K562 (cell line): ENCODE data around the gene STIM1. TPM values are rescaled to one million over a fixed set of nuclear protein-coding genes. Genes with fewer than 3 reads are reported as not detected.

Source experiments
- ATAC-seq: fragments of 200-7000 bp; cut with Tn5 transposase; 3 replicates; pipeline ENCODE4 v1.9.1; 2020; ENCODE audit warnings: moderate library complexity
- BruUV-seq: library from RNA; stranded (reverse); fragments of 400-500 nt; replicated peaks from 2 replicates; lab custom pipeline; 2021; lab: Mats Ljungman, UMichigan
- CTCF ChIA-PET: fragments of 300-600 bp; formaldehyde crosslinking; extraction: SDS; loops from one replicate; lab custom pipeline; 2021; ENCODE audit warnings: low intra/inter-chr PET ratio; lab: Yijun Ruan, JAX
- POLR2A ChIA-PET: fragments of 300-600, 350-650 bp; sonication (Branson Sonifier 250); formaldehyde crosslinking; extraction: SDS; loops from one replicate; lab custom pipeline; 2021; ENCODE audit warnings: antibody characterized with exemption, inconsistent platforms; lab: Yijun Ruan, JAX
- DNase-seq, 4 experiments: peaks; one replicate each; pipeline versions ENCODE4 v3.0.0 to v3.0.0-alpha.2; 2011 to 2018; ENCODE audit warnings: low spot score in 3 of 4, mixed read lengths in 3 of 4; ENCODE audit errors: extremely low read depth in 1 of 4
- FAIRE-seq: peaks from 2 replicates; lab custom pipeline; 2011; peaks lifted over from hg19 to GRCh38; lab: Jason Lieb, UNC
- H2AFZ ChIP-seq: 2 replicates; pipeline ENCODE4 v1.6.0; 2011; ENCODE audit warnings: low read depth, low read length, control low read depth, inconsistent platforms
- H3K27ac ChIP-seq: fragments of 200-600 bp; 3 replicates; pipeline ENCODE4 v1.8.0; 2011; ENCODE audit warnings: low read depth, mild to moderate bottlenecking, control low read depth, inconsistent platforms, low read length, moderate library complexity, mixed read lengths; ENCODE audit errors: extremely low read depth
- H3K27me3 ChIP-seq, 2 experiments: fragments of 300-600 bp in 1 of 2; 2 replicates in 1 of 2; 3 replicates in 1 of 2; pipeline versions ENCODE4 v1.6.0 to v1.8.0; 2011; ENCODE audit warnings: inconsistent platforms in 2 of 2, low read length in 2 of 2, mild to moderate bottlenecking in 1 of 2, mixed read lengths in 1 of 2, moderate library complexity in 1 of 2; ENCODE audit not compliant: control insufficient read depth in 2 of 2, insufficient read depth in 2 of 2
- H3K36me3 ChIP-seq: fragments of 300-600 bp; 3 replicates; pipeline ENCODE4 v1.8.0; 2011; ENCODE audit warnings: mild to moderate bottlenecking, low read length, inconsistent platforms; ENCODE audit not compliant: control insufficient read depth, insufficient read depth
- H3K4me1 ChIP-seq, 2 experiments: fragments of 200-600 bp in 1 of 2; replicated peaks in 1 of 2; 2 replicates in 1 of 2; 3 replicates in 1 of 2; pipeline versions ENCODE4 v1.5.1 to v1.8.0; 2011; ENCODE audit warnings: inconsistent platforms in 2 of 2, low read length in 2 of 2, mild to moderate bottlenecking in 1 of 2, mixed read lengths in 1 of 2, moderate library complexity in 1 of 2; ENCODE audit not compliant: control insufficient read depth in 2 of 2, insufficient read depth in 2 of 2
- H3K4me2 ChIP-seq: 2 replicates; pipeline ENCODE4 v1.6.1; 2011; ENCODE audit warnings: low read length, control low read depth, inconsistent platforms, mixed read lengths; ENCODE audit not compliant: insufficient read depth
- H3K4me3 ChIP-seq: fragments of 200-600 bp; sonication (generic), shearing (Covaris generic); 2 replicates; pipeline ENCODE4 v1.5.1; 2016; ENCODE audit warnings: control low read depth, inconsistent platforms
- H3K79me2 ChIP-seq: fragments of 200-600 bp; 3 replicates; pipeline ENCODE4 v1.8.0; 2011; ENCODE audit warnings: low read length, inconsistent platforms; ENCODE audit not compliant: control insufficient read depth, insufficient read depth
- H3K9ac ChIP-seq, 2 experiments: 2 replicates each; pipeline versions ENCODE4 v1.6.0 to v1.6.1; 2011; ENCODE audit warnings: low read depth in 2 of 2, low read length in 2 of 2, control low read depth in 1 of 2, inconsistent platforms in 1 of 2, mild to moderate bottlenecking in 1 of 2, mixed read lengths in 1 of 2; ENCODE audit not compliant: insufficient read depth in 1 of 2
- H3K9me1 ChIP-seq: one replicate; pipeline ENCODE4 v1.6.0; 2011; ENCODE audit warnings: inconsistent platforms, mild to moderate bottlenecking, low read length, moderate library complexity; ENCODE audit not compliant: control insufficient read depth, insufficient read depth
- H3K9me3 ChIP-seq: replicated peaks from 2 replicates; pipeline ENCODE4 v1.5.1; 2011; ENCODE audit warnings: low read depth, low read length, inconsistent platforms; ENCODE audit not compliant: control insufficient read depth, insufficient read depth
- H4K20me1 ChIP-seq: replicated peaks from 2 replicates; pipeline ENCODE4 v1.6.1; 2011; ENCODE audit warnings: low read length, inconsistent platforms, mixed read lengths; ENCODE audit not compliant: control insufficient read depth, insufficient read depth
- CREBBP ChIP-seq: IDR thresholded peaks from one replicate; pipeline ENCODE4 v1.6.1; 2012; ENCODE audit warnings: low read depth, mild to moderate bottlenecking, control low read depth, inconsistent platforms, low read length
- PYGO2 ChIP-seq: fragments of 450-650 bp; IDR thresholded peaks from 2 replicates; pipeline ENCODE4 v1.6.1; 2016; ENCODE audit warnings: mild to moderate bottlenecking, missing genetic modification characterization, moderate library complexity, missing compliant biosample characterization
- RB1 ChIP-seq: fragments of 450-650 bp; IDR thresholded peaks from 2 replicates; pipeline ENCODE4 v1.6.1; 2017; ENCODE audit warnings: low read depth, mild to moderate bottlenecking
- XRCC5 ChIP-seq: fragments of 200-400 bp; formaldehyde crosslinking; IDR thresholded peaks from 2 replicates; pipeline ENCODE4 v1.6.1; 2017; ENCODE audit warnings: low read depth, mild to moderate bottlenecking, low read length
- ZNF347 ChIP-seq: fragments of 450-650 bp; formaldehyde crosslinking; IDR thresholded peaks from 2 replicates; pipeline ENCODE4 v1.4.0; 2020; ENCODE audit warnings: low read depth, mild to moderate bottlenecking, moderate library complexity
- ZNF444 ChIP-seq: fragments of 250-450 bp; sonication (Bioruptor Pico); IDR thresholded peaks from 2 replicates; pipeline ENCODE4 v1.4.0; 2020; ENCODE audit warnings: mild to moderate bottlenecking, moderate library complexity
- ZNF695 ChIP-seq: fragments of 450-650 bp; formaldehyde crosslinking; IDR thresholded peaks from 2 replicates; pipeline ENCODE4 v1.4.0; 2020; ENCODE audit warnings: mild to moderate bottlenecking, moderate library complexity
- ZNF75A ChIP-seq: fragments of 450-650 bp; formaldehyde crosslinking; IDR thresholded peaks from 2 replicates; pipeline ENCODE4 v1.4.0; 2020; ENCODE audit warnings: mild to moderate bottlenecking
- WGBS: fragments of 100-300 bp; shearing (Covaris generic); methylation state at CpG from one replicate; pipeline ENCODE4 v1.1.6; 2016; ENCODE audit warnings: low coverage, mixed read lengths; ENCODE audit not compliant: insufficient coverage; ENCODE audit errors: missing lambda C conversion rate; 5-methylcytosine and 5-hydroxymethylcytosine counted together
- in situ Hi-C: fragments of 300-500 bp; cut with MboI; formaldehyde crosslinking; loops from 4 replicates; pipeline ENCODE4 v1.15.0; 2018; ENCODE audit warnings: inconsistent platforms, mixed read lengths
- intact Hi-C: fragments of 100-400 bp; cut with micrococcal nuclease; formaldehyde crosslinking; loops from 2 replicates; pipeline ENCODE4 v1.14.2; 2022
- polyA plus RNA-seq, 8 experiments: library from polyadenylated mRNA; depleted of rRNA in 4 of 8; stranded (reverse) in 5 of 8; unstranded in 3 of 8; fragments of >200 nt; fragmentation: Nextera tagmentation in 2 of 8; fragmentation: Illumina TruSeq in 1 of 8; extraction: Ambion mirVana in 2 of 8; extraction: Trizol in 1 of 8; gene quantifications; 2 replicates each; pipeline versions ENCODE4 v1.2.1 to v1.2.3, GENCODE V29; 2011 to 2014; ENCODE audit warnings: inconsistent platforms in 1 of 8, missing spikeins in 1 of 8
- total RNA-seq, 7 experiments: library from RNA; depleted of rRNA in 6 of 7; stranded (reverse); fragments of >200 nt in 6 of 7; fragmentation: Illumina TruSeq in 2 of 7; extraction: Trizol in 2 of 7; gene quantifications; 2 replicates each; pipeline versions ENCODE4 v1.2.1 to v1.2.3, GENCODE V29; 2011 to 2021; ENCODE audit warnings: low replicate concordance in 1 of 7
- TF ChIP-seq, protein P1 (sequence below): fragments of 450-650 bp; formaldehyde crosslinking; IDR thresholded peaks from 2 replicates; pipeline ENCODE4 v1.4.0; 2022; ENCODE audit warnings: mild to moderate bottlenecking, moderate library complexity

The STIM1 gene
- total and polyA plus RNA-seq, 9 of the 15 experiments (the other 6 are each of a cell fraction or from before 2014, with no cell fraction given): 7.7 to 50.5 (median 22.5) TPM

DNA sequence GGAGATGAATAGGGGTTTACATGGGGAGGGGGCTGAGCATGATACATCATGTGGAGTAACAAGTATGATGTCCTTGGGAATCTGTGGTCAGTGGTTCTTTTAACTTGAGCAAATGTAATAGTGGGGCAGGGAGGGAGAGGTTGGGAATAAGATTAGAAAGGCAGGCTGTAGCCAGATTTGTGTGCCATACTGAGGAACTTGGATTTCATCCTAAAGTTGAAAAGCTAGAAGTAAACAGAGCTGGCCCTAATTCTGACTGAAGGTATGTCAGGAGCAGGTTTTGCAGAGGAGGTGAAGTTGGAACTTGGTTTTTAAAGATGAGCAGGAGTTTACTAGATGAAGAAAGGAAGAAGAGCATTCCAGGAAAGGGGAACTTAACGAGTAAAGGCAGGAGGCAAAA lies 130.8 kb downstream of the STIM1 start:
- Histone ChIP-seq H3K4me1 (peaks cover 0 to 12% of the 10 kb centered on the region in 2 experiments; a peak in 3 of 5 replicates), H3K27me3 (no peaks in the 10 kb centered on the region), H3K9ac (no peak overlapping the region), H3K9me3 (no peaks in the 10 kb centered on the region; the same call in 1 of the 2 replicates), H3K9me1 (no peaks in the 10 kb centered on the region)
- DNase-seq (no peak), FAIRE-seq (no peak)
- in situ Hi-C loops (no loop called here), intact Hi-C loops (loop anchor here (5.0 kb wide), 1 partner anchor 86 kb away; no protein-coding TSS in a partner anchor)
- no TSS peak for BruUV-seq
- TF ChIP-seq ZNF695 (CRISPR knock-in tag): no peak
- TF ChIP-seq ZNF444 (CRISPR knock-in tag): no peak
- TF ChIP-seq, protein P1, sequence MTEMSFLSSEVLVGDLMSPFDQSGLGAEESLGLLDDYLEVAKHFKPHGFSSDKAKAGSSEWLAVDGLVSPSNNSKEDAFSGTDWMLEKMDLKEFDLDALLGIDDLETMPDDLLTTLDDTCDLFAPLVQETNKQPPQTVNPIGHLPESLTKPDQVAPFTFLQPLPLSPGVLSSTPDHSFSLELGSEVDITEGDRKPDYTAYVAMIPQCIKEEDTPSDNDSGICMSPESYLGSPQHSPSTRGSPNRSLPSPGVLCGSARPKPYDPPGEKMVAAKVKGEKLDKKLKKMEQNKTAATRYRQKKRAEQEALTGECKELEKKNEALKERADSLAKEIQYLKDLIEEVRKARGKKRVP (CRISPR knock-in tag): no peak
- TF ChIP-seq ZNF75A (CRISPR knock-in tag): no peak
- TF ChIP-seq RB1: no peak
- no peak for TF ChIP-seq CREBBP
- TF ChIP-seq PYGO2 (tag): no peak
- no peak for TF ChIP-seq XRCC5
- TF ChIP-seq ZNF347 (CRISPR knock-in tag): no peak
- TF ChIP-seq, all 486 proteins: peak for 0
- no peaks in the 10 kb centered on the region; the same call in 1 of the 2 replicates for H4K20me1 ChIP-seq
- POLR2A ChIA-PET: interaction anchor here (0.9 kb wide), 1 partner anchor 9 kb away, joined by 5 read pairs; no protein-coding TSS in a partner anchor
- CTCF ChIA-PET: no interaction called here
- ATAC-seq: no peak
- no peak overlapping the region for H3K4me2 ChIP-seq
- no peak overlapping the region for H3K4me3 ChIP-seq
- H3K79me2 ChIP-seq: peaks cover 9% of the 10 kb centered on the region
- whole genome bisulfite sequencing: 33% methylated on average over 1 of the region's 1 CpG
- no peak overlapping the region for H3K27ac ChIP-seq
- no peak overlapping the region for H2AFZ ChIP-seq
- peaks cover 4% of the 10 kb centered on the region; the same call in 2 of the 3 replicates for H3K36me3 ChIP-seq
